Psoas muscle (tissue), 8 donors: ENCODE measurements around the gene TENM4. TPM values are rescaled to one million over a fixed set of nuclear protein-coding genes. Genes with fewer than 3 reads are reported as not detected.

ENCODE experiments used
- ATAC-seq, 4 donors: fragments of 200-7000 bp; cut with Tn5 transposase; one replicate each; pipeline ENCODE4 v1.9.1; 2020; ENCODE audit warnings: moderate library complexity in 3 of 4, mild to moderate bottlenecking in 2 of 4
- DNase-seq, 2 donors: peaks; one replicate each; pipeline ENCODE4 v3.0.0-alpha.2; 2020
- H3K27ac ChIP-seq: fragments of 200-600 bp; one replicate; pipeline ENCODE4 v1.8.0; 2022
- H3K27me3 ChIP-seq, 3 donors: fragments of 200-600 bp in 1 of 3; one replicate each; pipeline versions ENCODE4 v1.6.1 to v1.8.0; 2013 to 2022; ENCODE audit warnings: low read length in 2 of 3, mild to moderate bottlenecking in 2 of 3, moderate library complexity in 1 of 3; ENCODE audit not compliant: insufficient read depth in 3 of 3
- H3K36me3 ChIP-seq, 2 donors: fragments of 200-600 bp in 1 of 2; one replicate each; pipeline versions ENCODE4 v1.6.1 to v1.8.0; 2013 to 2022; ENCODE audit warnings: low read depth in 1 of 2, mild to moderate bottlenecking in 1 of 2, moderate library complexity in 1 of 2; ENCODE audit not compliant: insufficient read depth in 1 of 2
- H3K4me1 ChIP-seq: fragments of 200-600 bp; one replicate; pipeline ENCODE4 v1.8.0; 2022
- H3K4me3 ChIP-seq: fragments of 200-600 bp; one replicate; pipeline ENCODE4 v1.8.0; 2022; ENCODE audit warnings: mild to moderate bottlenecking
- H3K9me3 ChIP-seq: fragments of 200-600 bp; one replicate; pipeline ENCODE4 v1.8.0; 2022
- WGBS, 3 donors: extraction: QIAGEN DNeasy Blood & Tissue Kit; methylation state at CpG; one replicate each; pipeline versions ENCODE4 v1.1.6 to v1.1.7; 2013; 5-methylcytosine and 5-hydroxymethylcytosine counted together
- intact Hi-C, 2 donors: fragments of 100-400 bp; cut with DNase I; formaldehyde crosslinking; loops; one replicate each; pipeline versions ENCODE4 v1.11.0 to v1.14.2; 2022
- polyA plus RNA-seq, 3 donors: library from polyadenylated mRNA; stranded (reverse); fragments of 200-250 nt; gene quantifications; one replicate each; pipeline ENCODE4 v1.2.3, GENCODE V29; 2013
- total RNA-seq, 4 donors: library from RNA; stranded (reverse); fragmentation: NEBNext Ultra II Directional in 2 of 4; extraction: Animal tissue kit (Norgen Biotek cat#: 25700) in 2 of 4; gene quantifications; one replicate each; pipeline versions ENCODE4 v1.2.1 to v1.2.4, GENCODE V29; 2021 to 2023
- TF ChIP-seq, protein P1 (sequence below): fragments of 200-600 bp; IDR thresholded peaks from one replicate; pipeline ENCODE4 v1.8.0; 2022; ENCODE audit warnings: antibody characterized with exemption
- donor health status: healthy with polysubstance abuse.
- donor health status: DM: no; HTN: no; CAD: no; lungs with moderate emphysema.
- donor health status: Bipolar disorder and iron deficiency.
- donor health status: healthy.
- donor health status: DM: yes; HTN: yes; CAD: no.
- donor health status: DM: no; HTN: no; CAD: no.
- donor health status: DM: no; HTN: no; CAD: no.
- donor health status: DM: yes; HTN: yes; CAD: no.

TENM4 gene
- total and polyA plus RNA-seq, 7 donors = 0.05 to 1.7 (median 0.48) TPM

DNA sequence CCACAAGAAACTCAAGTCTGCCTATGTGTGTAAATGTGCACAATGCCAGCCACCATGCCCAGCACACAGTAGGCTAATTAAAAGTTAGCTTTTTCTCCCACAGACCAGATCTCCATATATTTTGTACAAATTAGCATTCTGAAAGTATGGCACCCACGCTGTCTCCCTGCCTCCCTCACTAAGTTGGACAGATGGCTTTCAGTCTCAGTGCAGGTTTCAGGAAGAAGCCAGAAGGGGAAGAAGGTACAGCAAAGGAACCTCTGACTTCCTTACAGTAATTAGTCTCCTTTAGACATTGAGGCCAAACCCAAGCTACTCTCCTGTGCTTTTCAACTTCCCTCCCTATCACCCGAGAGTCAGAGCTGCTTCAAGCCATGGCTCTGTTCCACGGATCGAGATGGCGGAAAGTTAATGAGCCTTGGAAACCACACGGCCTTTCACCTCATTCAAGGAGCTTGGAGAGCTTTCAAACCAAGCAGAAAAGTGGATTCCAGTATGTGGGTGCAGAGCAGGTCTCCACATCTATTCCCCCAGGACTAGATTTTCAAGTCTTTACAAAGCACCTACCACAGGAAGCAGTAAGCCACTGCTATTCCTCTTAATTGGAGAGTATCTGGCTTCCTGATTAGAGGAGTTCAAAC is 645.1 kb downstream of the TENM4 start:
- no peaks in the 10 kb centered on the region for H3K36me3 ChIP-seq
- ATAC-seq (no peak), DNase-seq (no peak)
- TF ChIP-seq, protein P1, sequence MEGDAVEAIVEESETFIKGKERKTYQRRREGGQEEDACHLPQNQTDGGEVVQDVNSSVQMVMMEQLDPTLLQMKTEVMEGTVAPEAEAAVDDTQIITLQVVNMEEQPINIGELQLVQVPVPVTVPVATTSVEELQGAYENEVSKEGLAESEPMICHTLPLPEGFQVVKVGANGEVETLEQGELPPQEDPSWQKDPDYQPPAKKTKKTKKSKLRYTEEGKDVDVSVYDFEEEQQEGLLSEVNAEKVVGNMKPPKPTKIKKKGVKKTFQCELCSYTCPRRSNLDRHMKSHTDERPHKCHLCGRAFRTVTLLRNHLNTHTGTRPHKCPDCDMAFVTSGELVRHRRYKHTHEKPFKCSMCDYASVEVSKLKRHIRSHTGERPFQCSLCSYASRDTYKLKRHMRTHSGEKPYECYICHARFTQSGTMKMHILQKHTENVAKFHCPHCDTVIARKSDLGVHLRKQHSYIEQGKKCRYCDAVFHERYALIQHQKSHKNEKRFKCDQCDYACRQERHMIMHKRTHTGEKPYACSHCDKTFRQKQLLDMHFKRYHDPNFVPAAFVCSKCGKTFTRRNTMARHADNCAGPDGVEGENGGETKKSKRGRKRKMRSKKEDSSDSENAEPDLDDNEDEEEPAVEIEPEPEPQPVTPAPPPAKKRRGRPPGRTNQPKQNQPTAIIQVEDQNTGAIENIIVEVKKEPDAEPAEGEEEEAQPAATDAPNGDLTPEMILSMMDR = no peak
- no peaks in the 10 kb centered on the region for H3K4me1 ChIP-seq
- no peaks in the 10 kb centered on the region for H3K27me3 ChIP-seq
- 68 to 77% (median 77%) methylated on average over 6 of the region's 6 CpGs for WGBS, 3 donors
- no peaks in the 10 kb centered on the region for H3K9me3 ChIP-seq
- intact Hi-C loops = loop anchor here in 1 of 2 donors (5.0 kb wide), 1 partner anchor 167 kb away; no protein-coding TSS in a partner anchor
- H3K27ac ChIP-seq = no peak overlapping the region
- no peak overlapping the region for H3K4me3 ChIP-seq

DNA sequence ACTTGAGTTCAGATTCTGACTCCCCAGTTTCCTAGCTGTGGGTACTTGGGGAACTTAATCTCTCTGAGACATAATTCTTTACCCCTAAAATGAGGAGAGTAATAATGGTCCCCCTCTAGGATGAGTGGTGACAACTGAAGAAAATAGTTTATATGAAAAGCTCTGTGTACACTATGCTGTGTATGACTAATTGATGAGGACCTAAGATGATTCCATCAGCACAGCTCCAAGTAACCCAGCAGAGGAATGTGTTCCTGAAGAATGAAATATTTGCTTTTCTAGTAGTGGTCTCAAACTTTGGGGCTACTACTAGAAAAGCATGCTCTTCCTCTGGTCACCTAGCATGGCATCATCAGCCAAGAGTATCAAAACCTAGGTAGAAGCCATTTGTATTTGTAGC is 648.9 kb downstream of the TENM4 start:
- Histone ChIP-seq H3K4me3 (no peak overlapping the region), H3K9me3 (no peaks in the 10 kb centered on the region), H3K4me1 (no peaks in the 10 kb centered on the region), H3K27ac (no peak overlapping the region), H3K36me3 (no peaks in the 10 kb centered on the region), H3K27me3 (no peaks in the 10 kb centered on the region)
- ATAC-seq = no peak
- intact Hi-C loops = no loop called here
- no peak for DNase-seq
- TF ChIP-seq, protein P1 = no peak

DNA sequence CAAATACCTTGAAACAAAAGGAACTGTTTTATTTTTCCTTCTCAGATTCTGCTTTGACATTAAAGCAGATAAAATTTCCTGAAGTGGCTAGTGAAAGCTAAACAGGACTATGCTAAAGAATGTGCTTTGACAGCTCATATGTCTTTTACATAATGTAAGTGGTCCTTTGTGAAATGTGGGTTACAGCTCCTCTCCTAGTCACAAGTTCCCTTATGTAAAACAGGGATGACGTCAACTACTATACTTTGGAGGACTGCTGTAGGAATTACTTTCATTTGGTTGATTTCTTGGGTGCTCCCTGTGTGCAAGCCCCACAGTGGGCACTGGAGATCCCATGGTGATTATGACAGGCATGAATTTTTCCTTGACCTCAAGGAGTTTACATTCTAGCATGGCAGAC is 649.6 kb downstream of the TENM4 start:
- TF ChIP-seq, protein P1 = no peak
- no peaks in the 10 kb centered on the region for H3K4me1 ChIP-seq
- H3K4me3 ChIP-seq = no peak overlapping the region
- H3K27me3 ChIP-seq = no peaks in the 10 kb centered on the region
- H3K9me3 ChIP-seq = no peaks in the 10 kb centered on the region
- no peaks in the 10 kb centered on the region for H3K36me3 ChIP-seq
- H3K27ac ChIP-seq = no peak overlapping the region
- 91 to 98% (median 92%) methylated on average over 1 of the region's 1 CpG for WGBS, 3 donors
- DNase-seq (no peak), ATAC-seq (no peak)
- intact Hi-C loops = no loop called here

DNA sequence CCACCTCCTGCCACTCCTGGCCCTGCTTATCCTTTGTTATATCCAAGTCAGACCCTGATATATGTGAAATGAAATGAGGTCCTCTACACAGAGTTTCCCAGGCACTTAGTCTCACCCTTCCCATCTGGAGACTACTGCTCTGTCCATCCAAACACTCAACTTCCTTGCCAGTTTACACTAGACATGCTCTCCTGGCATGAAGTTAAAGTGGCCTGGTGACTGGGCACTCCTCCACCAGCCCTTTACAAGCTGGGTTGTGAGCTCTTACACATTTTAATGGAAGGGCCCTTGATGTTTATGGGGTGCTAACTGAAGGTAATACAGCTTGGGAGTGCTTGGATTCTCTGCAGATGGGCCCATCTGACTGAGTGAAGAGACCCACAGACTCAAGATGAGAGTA is 650.0 kb downstream of the TENM4 start:
- ATAC-seq (no peak), DNase-seq (no peak)
- no peaks in the 10 kb centered on the region for H3K4me1 ChIP-seq
- no peaks in the 10 kb centered on the region for H3K36me3 ChIP-seq
- no peak overlapping the region for H3K4me3 ChIP-seq
- intact Hi-C loops = no loop called here
- TF ChIP-seq, protein P1 = no peak
- H3K27ac ChIP-seq = no peak overlapping the region
- no peaks in the 10 kb centered on the region for H3K27me3 ChIP-seq
- no peaks in the 10 kb centered on the region for H3K9me3 ChIP-seq

DNA sequence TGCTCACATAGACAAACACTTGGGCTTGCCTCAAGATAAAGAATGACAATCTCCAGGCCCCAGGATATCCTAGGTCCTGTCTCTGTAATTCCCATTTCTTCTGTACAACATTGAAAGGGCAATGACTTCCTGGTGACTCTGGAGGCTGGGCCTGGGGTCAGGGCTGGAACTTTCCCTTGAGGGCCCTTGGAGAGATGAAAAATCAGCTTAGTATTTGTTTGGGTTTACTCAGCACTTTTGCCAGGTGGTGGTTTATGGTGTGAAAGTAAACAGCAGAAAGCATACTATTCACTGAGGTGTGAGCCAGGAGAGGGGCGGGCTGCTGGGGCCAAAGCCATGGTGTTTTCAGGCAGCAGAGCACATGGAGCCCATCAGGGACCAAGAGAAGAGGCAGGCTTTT is 651.5 kb downstream of the TENM4 start:
- 89 to 100% (median 98%) methylated on average over 1 of the region's 1 CpG for WGBS, 3 donors
- Histone ChIP-seq H3K36me3 (no peaks in the 10 kb centered on the region), H3K27me3 (no peaks in the 10 kb centered on the region), H3K27ac (no peak overlapping the region), H3K4me1 (no peaks in the 10 kb centered on the region), H3K4me3 (no peak overlapping the region), H3K9me3 (no peaks in the 10 kb centered on the region)
- DNase-seq (no peak), ATAC-seq (no peak)
- intact Hi-C loops = no loop called here
- TF ChIP-seq, protein P1 = no peak
